Osteoblast (primary cell): Measurements from ENCODE around the gene RAG1. TPM values are rescaled to one million over a fixed set of nuclear protein-coding genes. Genes with fewer than 3 reads are reported as not detected.

Source experiments
- DNase-seq: peaks from one replicate; pipeline ENCODE4 v3.0.0; 2011; ENCODE audit warnings: low spot score, mixed read lengths; ENCODE audit not compliant: insufficient read length; ENCODE audit errors: missing footprints
- H2AFZ ChIP-seq: 2 replicates; pipeline ENCODE4 v1.6.0; 2011; ENCODE audit warnings: mild to moderate bottlenecking, low read length
- H3K27ac ChIP-seq: 2 replicates; pipeline ENCODE4 v1.5.1; 2011; ENCODE audit warnings: mild to moderate bottlenecking, low read depth, low read length, moderate library complexity
- H3K27me3 ChIP-seq: 2 replicates; pipeline ENCODE4 v1.6.0; 2012; ENCODE audit warnings: mild to moderate bottlenecking, control low read depth, inconsistent platforms, low read length, moderate library complexity; ENCODE audit not compliant: insufficient read depth
- H3K36me3 ChIP-seq: 2 replicates; pipeline ENCODE4 v1.5.1; 2011; ENCODE audit warnings: mild to moderate bottlenecking, low read length, control low read depth, moderate library complexity; ENCODE audit not compliant: insufficient read depth
- H3K4me1 ChIP-seq: 2 replicates; pipeline ENCODE4 v1.5.1; 2011; ENCODE audit warnings: mild to moderate bottlenecking, low read length, control low read depth, moderate library complexity; ENCODE audit not compliant: insufficient read depth
- H3K4me2 ChIP-seq: 2 replicates; pipeline ENCODE4 v1.6.0; 2011; ENCODE audit warnings: mild to moderate bottlenecking, low read length; ENCODE audit not compliant: insufficient read depth
- H3K4me3 ChIP-seq: fragments of 200-600 bp; sonication (generic); 3 replicates; pipeline ENCODE4 v1.5.1; 2012; ENCODE audit warnings: mild to moderate bottlenecking, low read length, inconsistent platforms; ENCODE audit not compliant: insufficient read depth
- H3K79me2 ChIP-seq: 2 replicates; pipeline ENCODE4 v1.6.0; 2012; ENCODE audit warnings: mild to moderate bottlenecking, low read length, control low read depth, inconsistent platforms; ENCODE audit not compliant: insufficient read depth
- H3K9me3 ChIP-seq: 2 replicates; pipeline ENCODE4 v1.5.1; 2011; ENCODE audit warnings: low read depth, low read length, control low read depth
- H4K20me1 ChIP-seq: 2 replicates; pipeline ENCODE4 v1.6.0; 2012; ENCODE audit warnings: mild to moderate bottlenecking, low read length, control low read depth; ENCODE audit not compliant: insufficient read depth
- CTCF ChIP-seq: IDR thresholded peaks from 2 replicates; pipeline ENCODE4 v1.5.1; 2011; ENCODE audit warnings: mild to moderate bottlenecking, low read depth, low read length, moderate library complexity; ENCODE audit errors: extremely low read depth
- total RNA-seq: library from RNA; depleted of rRNA; stranded (reverse); fragments of >200 nt; gene quantifications from 2 replicates; pipeline ENCODE4 v1.2.3, GENCODE V29; 2012

RAG1 gene
- 0.36 and 0.59 TPM in 2 replicates for total RNA-seq

DNA sequence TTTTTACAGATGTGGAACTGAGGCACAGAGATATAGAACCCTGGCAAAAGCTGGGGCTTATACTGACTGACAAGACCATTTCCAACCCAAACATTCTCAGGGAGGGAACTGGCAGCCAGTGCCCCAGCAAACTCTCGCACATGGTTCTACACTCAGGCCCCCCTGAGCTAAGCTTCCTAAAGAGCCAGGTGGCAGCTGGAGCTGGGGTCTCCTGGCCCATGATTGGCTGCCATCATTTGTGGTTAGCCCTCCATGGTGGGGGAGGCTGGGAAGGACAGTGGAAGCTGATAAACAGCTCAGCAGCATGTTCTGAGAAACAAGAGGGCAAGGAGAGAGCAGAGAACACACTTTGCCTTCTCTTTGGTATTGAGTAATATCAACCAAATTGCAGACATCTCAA lies at the start of gene RAG1:
TSS of gene RAG1 (plus strand) at position 314 of the 400 bp plus-strand sequence. CDS start 5,298 bp downstream, outside the sequence.
- no peak within 1 kb of the TSS for H3K4me3 ChIP-seq
- H4K20me1 ChIP-seq: no peaks in the 10 kb centered on the region
- H3K79me2 ChIP-seq: no peaks in the 10 kb centered on the region
- peaks cover 4% of the 10 kb centered on the region for H3K4me1 ChIP-seq
- H3K36me3 ChIP-seq: no peaks in the 10 kb centered on the region
- H3K27ac ChIP-seq: no peak within 1 kb of the TSS
- no peaks in the 10 kb centered on the region for H3K9me3 ChIP-seq
- H2AFZ ChIP-seq: no peak within 1 kb of the TSS
- DNase-seq: no peak
- TF ChIP-seq CTCF: no peak
- H3K4me2 ChIP-seq: no peak within 1 kb of the TSS
- peaks cover 37% of the 10 kb centered on the region for H3K27me3 ChIP-seq

- TF ChIP-seq CTCF: no peak
- Histone ChIP-seq H3K36me3 (no peaks in the 10 kb centered on the region), H3K4me2 (no peak overlapping the region), H2AFZ (no peak overlapping the region), H3K4me1 (no peaks in the 10 kb centered on the region), H3K79me2 (no peaks in the 10 kb centered on the region), H3K4me3 (no peak overlapping the region), H3K27me3 (no peaks in the 10 kb centered on the region), H3K9me3 (no peaks in the 10 kb centered on the region), H4K20me1 (no peaks in the 10 kb centered on the region), H3K27ac (no peak overlapping the region)
- no peak for DNase-seq
Measured at GRCh38 chr11:36530840-36531239, 37.0 kb upstream of the RAG1 start.

- DNase-seq: no peak
Measured at GRCh38 chr11:36532941-36533601, 34.7 kb upstream of the RAG1 start.

More at GRCh38 chr11:36532941-36533601, 34.7 kb upstream of the RAG1 start:
- no peak for TF ChIP-seq CTCF
- H3K4me1 ChIP-seq: no peaks in the 10 kb centered on the region
- H3K79me2 ChIP-seq: no peaks in the 10 kb centered on the region
- H3K4me2 ChIP-seq: no peak overlapping the region
- no peak overlapping the region for H2AFZ ChIP-seq
- H4K20me1 ChIP-seq: no peaks in the 10 kb centered on the region
- H3K27me3 ChIP-seq: no peaks in the 10 kb centered on the region
- no peak overlapping the region for H3K4me3 ChIP-seq
- H3K36me3 ChIP-seq: no peaks in the 10 kb centered on the region
- H3K27ac ChIP-seq: no peak overlapping the region
- H3K9me3 ChIP-seq: no peaks in the 10 kb centered on the region
